Heart left ventricle (tissue), 13 donors: ENCODE data around the gene PMCH.

Source experiments
- CTCF ChIP-seq, 12 donors: fragments of 200-600 bp; sonication (generic) in 4 of 12; IDR thresholded peaks; one replicate each; pipeline versions ENCODE4 v1.5.0 to v1.8.0; 2018 to 2022; ENCODE audit warnings: antibody characterized with exemption in 12 of 12, mild to moderate bottlenecking in 5 of 12
- POLR2A ChIP-seq, 2 donors: fragments of 450-650 bp; IDR thresholded peaks; one replicate each; pipeline ENCODE4 v1.6.1; 2017; ENCODE audit warnings: antibody characterized with exemption in 2 of 2, mild to moderate bottlenecking in 2 of 2, moderate library complexity in 2 of 2
- donor health status: ischemic (EF 13 %, LVEDD 7.1; RV severe dilation, severe dysfunction).
- donor health status: DM: no; HTN: yes; CAD: no.
- donor health status: DM: no; HTN: no; CAD: no.
- donor health status: ischemic (EF 25% LVEDD 6.9; RV normal size, moderate dysfunction).
- donor health status: ischemic (EF 25% LVEDD 5.7; RV mildly dilated, moderate dysfunction).
- donor health status: ischemic (EF 35%, LVEDD 5.7; RV mildly dilated, moderate dysfunction).
- donor health status: nonischemic (EF 11% LVEDD 7.7; RV severe dilation, severe dysfunction).
- donor health status: DM: yes; HTN: yes; CAD: no.
- donor health status: PGD.
- donor health status: ischemic (EF 29% LVEDD 5.4; RV normal size, mild dysfunction).
- donor health status: nonischemic (EF 23%, LVEDD 6.1; RV moderate dilation, normal function).

GRCh38 chr12:102182635-102183034, 15.0 kb downstream of the PMCH start:
- TF ChIP-seq POLR2A (IDR thresholded peaks at IDR 0.05) (no peak), CTCF (IDR thresholded peaks at IDR 0.05) (no peak)
